ENCODE results near the gene CNIH2.

The CNIH2 gene

GRCh38 chr11:66239511-66239910 lies 38.5 kb upstream of the CNIH2 start:
- no peak overlapping the region for H3K4me3 ChIP-seq (ENCODE audit: low read depth, low read length)
- DNase-seq (ENCODE audit: low read depth): no peak
- TF ChIP-seq POLR2A (IDR thresholded peaks at IDR 0.05; ENCODE audit: extremely low read depth, insufficient read length): no peak
- TF ChIP-seq MAX (IDR thresholded peaks at IDR 0.05; ENCODE audit: low read depth, low read length): no peak
- no peak for TF ChIP-seq MYC (IDR thresholded peaks at IDR 0.05; ENCODE audit: low read depth, low read length)

- DNase-seq (ENCODE audit: low read depth): peak; percentile 69
- no peak overlapping the region for H3K4me3 ChIP-seq (ENCODE audit: low read depth, low read length)
- TF ChIP-seq MAX (IDR thresholded peaks at IDR 0.05; ENCODE audit: low read depth, low read length) (no peak), CTCF (IDR thresholded peaks at IDR 0.05; ENCODE audit: low read depth, low read length) (no peak), POLR2A (IDR thresholded peaks at IDR 0.05; ENCODE audit: extremely low read depth, insufficient read length) (no peak), MYC (IDR thresholded peaks at IDR 0.05; ENCODE audit: low read depth, low read length) (no peak)
These were observed 37.8 kb upstream of the CNIH2 start for GRCh38 chr11:66239998-66240780.

- TF ChIP-seq POLR2A (IDR thresholded peaks at IDR 0.05; ENCODE audit: extremely low read depth, insufficient read length) (no peak), MAX (IDR thresholded peaks at IDR 0.05; ENCODE audit: low read depth, low read length) (no peak), MYC (IDR thresholded peaks at IDR 0.05; ENCODE audit: low read depth, low read length) (no peak), CTCF (IDR thresholded peaks at IDR 0.05; ENCODE audit: low read depth, low read length) (no peak)
These were observed 37.2 kb upstream of the CNIH2 start for GRCh38 chr11:66240781-66241136.

GRCh38 chr11:66242095-66242765 lies 35.7 kb upstream of the CNIH2 start:
- H3K4me3 ChIP-seq (ENCODE audit: low read depth, low read length): no peak overlapping the region
- TF ChIP-seq CTCF (IDR thresholded peaks at IDR 0.05; ENCODE audit: low read depth, low read length): no peak
- TF ChIP-seq MYC (IDR thresholded peaks at IDR 0.05; ENCODE audit: low read depth, low read length): no peak
- TF ChIP-seq MAX (IDR thresholded peaks at IDR 0.05; ENCODE audit: low read depth, low read length): no peak
- no peak for TF ChIP-seq POLR2A (IDR thresholded peaks at IDR 0.05; ENCODE audit: extremely low read depth, insufficient read length)
- peak; percentile 48 for DNase-seq (ENCODE audit: low read depth)

More at GRCh38 chr11:66240781-66241136, 37.2 kb upstream of the CNIH2 start:
- no peak for DNase-seq (ENCODE audit: low read depth)
- no peak overlapping the region for H3K4me3 ChIP-seq (ENCODE audit: low read depth, low read length)

GRCh38 chr11:66243782-66244535 lies 34.0 kb upstream of the CNIH2 start:
- DNase-seq (ENCODE audit: low read depth): no peak
- TF ChIP-seq CTCF (IDR thresholded peaks at IDR 0.05; ENCODE audit: low read depth, low read length) (no peak), MAX (IDR thresholded peaks at IDR 0.05; ENCODE audit: low read depth, low read length) (no peak), MYC (IDR thresholded peaks at IDR 0.05; ENCODE audit: low read depth, low read length) (no peak), POLR2A (IDR thresholded peaks at IDR 0.05; ENCODE audit: extremely low read depth, insufficient read length) (no peak)
- no peak overlapping the region for H3K4me3 ChIP-seq (ENCODE audit: low read depth, low read length)
